CD4-positive, alpha-beta T cell treated with Interleukin-15 for 1 hour (primary cell): ENCODE data around the gene ABCB8.
A peak's percentile ranks its signal among the peaks of the same experiment; 100 is the strongest.

Experiments used
- DNase-seq: peaks from one replicate; pipeline ENCODE4 v3.0.0-alpha.2; 2020

Gene ABCB8

GRCh38 chr7:151059367-151060112 lies 31.3 kb downstream of the ABCB8 start, which contains the start of gene SLC4A2:
Gene SLC4A2, plus strand, starts transcription at chr7:151059589. Its CDS starts 2,399 bp downstream, at chr7:151061988.
- DNase-seq: peak; percentile 49

- no peak for DNase-seq
These were observed 31.8 kb downstream of the ABCB8 start for GRCh38 chr7:151060113-151060415.

GRCh38 chr7:151060416-151061212 lies 32.4 kb downstream of the ABCB8 start:
- DNase-seq: no peak

- DNase-seq: no peak
These were observed 33.2 kb downstream of the ABCB8 start for GRCh38 chr7:151061213-151062110.

- no peak for DNase-seq
These were observed 33.8 kb downstream of the ABCB8 start for GRCh38 chr7:151062111-151062398.

GRCh38 chr7:151062399-151063211 lies 34.4 kb downstream of the ABCB8 start:
- DNase-seq: no peak

- no peak for DNase-seq
These were observed 34.9 kb downstream of the ABCB8 start for GRCh38 chr7:151063212-151063561.

- DNase-seq: no peak
These were observed 36.2 kb downstream of the ABCB8 start for GRCh38 chr7:151064454-151064853.

- no peak for DNase-seq
These were observed 36.7 kb downstream of the ABCB8 start for GRCh38 chr7:151064993-151065392.

- DNase-seq: no peak
These were observed 37.3 kb downstream of the ABCB8 start for GRCh38 chr7:151065516-151065915.

GRCh38 chr7:151066273-151066974 lies 38.2 kb downstream of the ABCB8 start:
- DNase-seq: no peak

- DNase-seq: no peak
These were observed 40.0 kb downstream of the ABCB8 start for GRCh38 chr7:151068069-151068773.

- no peak for DNase-seq
These were observed 41.8 kb downstream of the ABCB8 start for GRCh38 chr7:151069841-151070573.

- DNase-seq: no peak
These were observed 42.3 kb downstream of the ABCB8 start for GRCh38 chr7:151070574-151070960.

- DNase-seq: no peak
These were observed 43.0 kb downstream of the ABCB8 start for GRCh38 chr7:151071032-151071866.

- DNase-seq: no peak
These were observed 45.7 kb downstream of the ABCB8 start for GRCh38 chr7:151073990-151074389.

GRCh38 chr7:151074817-151075661 lies 46.8 kb downstream of the ABCB8 start:
- no peak for DNase-seq

GRCh38 chr7:151075662-151075971 lies 47.4 kb downstream of the ABCB8 start:
- DNase-seq: no peak

GRCh38 chr7:151075978-151076426 lies 47.8 kb downstream of the ABCB8 start:
- DNase-seq: no peak
